ENCODE measurements around the gene C14orf93.
"Not testable (repeated sequence)": the region's sequence is repeated elsewhere in the genome, so short reads cannot be mapped to it uniquely, and the experiment has no call there.

The C14orf93 gene

DNA sequence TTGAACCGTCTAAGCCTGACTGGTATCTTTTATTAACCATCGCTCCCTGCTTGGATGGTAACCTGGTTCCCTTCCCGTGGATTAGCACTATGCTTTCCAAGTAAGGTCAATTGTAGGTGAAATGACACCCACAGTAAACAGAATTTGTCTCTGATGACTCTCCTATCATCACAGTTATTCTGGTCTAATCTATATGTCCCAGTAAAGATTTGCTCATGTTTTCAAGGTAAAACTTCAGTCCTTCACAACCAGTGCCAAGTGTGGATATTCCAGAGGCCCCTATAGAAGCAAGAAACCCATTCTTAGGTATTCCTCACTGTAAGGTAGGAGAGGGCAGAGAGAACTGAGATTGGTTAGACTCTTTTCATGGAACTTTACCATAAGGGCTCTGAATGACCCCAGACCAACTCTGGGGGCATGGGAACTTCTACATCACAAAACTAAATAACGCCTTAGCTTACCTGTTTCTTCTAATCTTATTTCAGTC lies 43.1 kb downstream of the C14orf93 start:
- no peak for DNase-seq

DNA sequence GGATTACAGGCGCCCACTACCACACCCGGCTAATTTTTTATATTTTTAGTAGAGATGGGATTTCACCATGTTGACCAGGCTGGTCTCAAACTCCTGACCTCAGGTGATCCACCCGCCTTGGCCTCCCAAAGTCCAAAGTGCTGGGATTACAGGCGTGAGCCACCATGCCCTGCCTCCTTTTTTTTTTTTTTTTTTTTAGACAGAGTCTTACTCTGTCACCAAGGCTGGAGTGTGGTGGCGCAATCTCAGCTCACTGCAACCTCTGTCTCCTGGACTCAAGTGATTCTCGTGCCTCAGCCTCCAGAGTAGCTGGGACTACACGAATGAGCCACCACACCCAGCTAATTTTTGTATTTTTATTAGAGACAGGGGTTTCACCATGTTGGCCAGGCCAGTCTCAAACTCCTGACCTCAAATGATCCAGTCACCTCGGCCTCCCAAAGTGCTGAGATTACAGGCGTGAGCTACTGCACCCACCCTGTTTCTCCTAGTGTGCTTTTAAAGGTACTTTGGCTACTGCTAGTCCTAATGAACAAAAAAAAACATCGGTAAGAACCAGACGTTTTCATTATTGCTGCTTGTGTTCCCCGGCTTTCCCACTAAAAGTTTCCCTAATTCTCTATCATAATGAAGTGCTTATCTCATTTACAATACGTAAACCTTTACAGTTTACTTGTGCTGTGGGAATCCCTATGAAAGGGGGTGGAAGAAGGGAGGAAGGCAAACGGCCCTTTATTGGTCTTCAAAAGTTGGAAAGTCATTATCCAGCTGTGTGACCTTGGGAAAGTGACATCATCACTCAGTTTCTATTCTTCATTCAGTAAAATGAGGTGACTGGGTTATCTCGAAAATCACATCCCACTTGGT lies 43.8 kb downstream of the C14orf93 start:
- DNase-seq = not testable (repeated sequence)

DNA sequence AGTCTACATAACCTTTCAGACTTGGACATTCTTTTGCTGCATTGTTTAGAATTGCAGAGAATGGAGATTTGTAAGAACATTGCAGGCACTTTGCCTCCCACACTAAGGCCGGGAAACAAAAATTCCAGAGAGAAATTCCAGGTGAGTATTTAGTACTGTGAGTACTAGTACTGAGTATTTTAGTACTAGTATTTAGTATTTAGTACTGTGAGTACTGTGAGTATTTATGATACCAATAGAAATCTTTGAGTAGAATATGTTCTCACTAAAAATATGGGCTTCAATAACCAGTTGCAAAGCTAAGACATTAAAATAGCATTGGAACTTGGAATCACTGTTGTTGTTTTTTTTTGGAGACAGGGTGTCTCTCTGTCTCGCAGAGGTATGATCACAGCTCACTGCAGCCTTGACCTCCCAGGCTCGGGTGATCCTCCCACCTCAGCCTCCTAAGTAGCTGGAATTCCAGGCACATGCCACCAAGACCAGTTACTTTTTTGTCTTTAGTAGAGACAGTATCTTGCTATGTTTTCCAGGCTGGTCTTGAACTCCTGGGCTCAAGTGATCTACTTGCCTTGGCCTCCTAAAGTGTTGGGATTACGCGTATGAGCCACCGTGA lies 47.8 kb downstream of the C14orf93 start:
- DNase-seq = no peak

DNA sequence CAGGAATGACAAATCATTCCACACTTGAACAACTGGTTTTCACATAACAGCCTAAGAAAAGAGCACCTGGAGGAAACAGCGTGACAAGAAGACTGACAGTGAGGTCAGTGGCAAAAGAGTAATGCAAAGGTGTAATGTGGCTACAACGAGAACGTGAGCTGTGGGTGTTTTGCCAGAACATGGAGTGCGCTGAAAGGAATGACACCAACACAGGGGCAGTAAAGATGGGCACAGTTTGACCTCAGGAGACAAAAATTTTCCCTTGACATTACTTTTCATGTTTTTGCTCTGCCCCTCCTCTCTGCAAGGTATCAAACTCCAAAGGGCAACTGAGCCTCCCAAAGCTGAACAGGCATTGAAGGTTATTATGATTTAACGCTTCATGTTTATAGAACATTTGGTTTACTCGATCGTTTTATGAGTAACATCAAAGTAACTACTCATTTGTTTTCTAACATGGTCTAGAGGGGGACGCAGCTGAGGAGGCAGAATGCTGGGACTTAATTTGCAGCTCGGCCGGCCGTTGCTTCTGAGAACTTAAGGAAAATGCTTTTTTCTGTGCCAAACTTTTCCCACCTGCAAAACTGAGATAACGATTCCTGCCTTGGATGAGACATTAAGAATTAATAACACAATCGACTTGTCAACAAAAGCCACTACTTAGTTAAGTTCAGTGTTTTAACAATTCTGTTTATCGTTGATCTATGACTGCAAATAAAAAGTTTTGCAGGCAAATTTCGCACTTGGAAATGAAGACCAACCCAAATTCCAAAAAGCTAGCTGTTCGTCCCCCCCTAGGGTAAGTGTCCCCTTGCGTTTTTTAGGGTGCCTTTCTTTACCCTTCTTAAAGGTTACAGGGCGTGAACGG lies 54.0 kb downstream of the C14orf93 start:
- peak; percentile 65 for DNase-seq

DNA sequence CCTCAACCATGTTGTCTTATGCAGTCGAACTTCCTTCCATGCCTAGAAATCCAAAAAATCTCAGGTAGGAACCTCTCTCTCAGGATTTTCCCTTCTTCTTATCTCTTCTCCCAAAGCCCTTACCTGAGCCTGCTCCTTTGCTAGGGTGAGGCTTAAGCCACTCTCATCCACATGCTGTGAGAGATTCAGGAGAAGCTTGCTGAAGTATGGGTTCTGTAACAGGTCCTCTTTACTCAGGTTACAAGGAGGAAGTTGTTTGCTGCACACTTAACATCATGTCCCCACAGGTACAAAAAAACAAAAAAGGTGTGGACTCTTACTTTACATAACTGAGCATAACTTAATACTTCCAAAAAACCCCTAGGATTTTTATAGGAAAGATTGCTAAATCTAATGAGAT lies 57.5 kb downstream of the C14orf93 start:
- no peak for DNase-seq

DNA sequence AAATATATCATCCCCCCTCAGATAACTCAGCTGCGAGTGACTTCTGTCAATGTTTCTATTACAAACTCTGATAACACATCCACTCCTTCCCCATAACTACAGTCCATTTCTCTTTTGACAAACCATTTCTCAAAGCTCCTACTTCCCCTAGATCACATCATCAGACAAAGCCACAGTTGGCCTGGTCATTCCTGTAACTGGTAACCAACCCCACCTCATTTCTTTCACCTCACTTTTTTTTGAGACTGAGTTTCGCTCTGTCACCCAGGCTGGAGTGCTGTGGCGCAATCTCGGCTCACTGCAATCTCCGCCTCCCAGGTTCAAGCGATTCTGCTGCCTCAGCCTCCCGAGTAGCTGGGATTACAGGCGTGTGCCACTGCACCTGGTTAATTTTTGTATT lies 58.1 kb downstream of the C14orf93 start:
- DNase-seq = not testable (repeated sequence)

DNA sequence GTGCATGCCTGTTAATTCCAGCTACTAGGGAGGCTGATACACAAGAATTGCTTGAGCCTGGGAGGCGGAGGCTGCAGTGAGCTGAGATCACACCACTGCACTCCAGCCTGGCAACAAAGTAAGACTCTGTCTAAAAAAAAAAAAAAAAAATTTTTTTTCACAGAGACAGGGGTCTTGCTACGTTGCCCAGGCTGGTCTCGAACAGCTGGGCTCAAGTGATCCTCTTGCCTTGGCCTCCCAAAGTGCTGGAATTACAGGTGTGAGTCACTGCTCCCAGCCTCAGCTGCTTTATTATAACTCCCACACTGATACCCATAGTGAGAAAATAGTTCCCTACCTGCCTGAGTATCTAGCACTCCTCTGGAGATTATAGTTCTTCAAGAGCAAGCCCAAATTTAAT lies 64.3 kb downstream of the C14orf93 start:
- no peak for DNase-seq

DNA sequence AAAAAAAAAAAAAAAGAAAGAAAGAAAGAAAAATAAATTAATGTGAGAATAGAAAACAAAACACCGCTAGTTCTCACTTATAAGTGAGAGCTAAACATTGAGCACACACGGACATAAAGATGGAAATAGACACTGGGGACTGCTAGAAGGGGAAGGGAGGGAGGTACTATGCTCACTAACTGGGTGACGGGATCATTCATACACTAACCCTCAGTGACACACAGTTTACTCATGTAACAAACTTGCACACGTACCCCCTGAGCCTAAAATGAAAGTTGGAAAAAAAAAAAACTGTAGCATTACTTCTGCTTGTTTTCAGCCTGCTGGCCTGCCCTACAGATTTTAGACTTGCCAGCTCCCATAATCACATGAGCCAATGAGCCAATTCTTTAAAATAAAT lies 70.3 kb downstream of the C14orf93 start:
- no peak for DNase-seq
